Uterus (tissue), 4 donors: ENCODE data around the gene BARHL1. TPM values are rescaled to one million over a fixed set of nuclear protein-coding genes. Genes with fewer than 3 reads are reported as not detected.

Experiments
- DNase-seq, 2 donors: peaks; one replicate each; pipeline ENCODE4 v3.0.0-alpha.2; 2019 to 2020
- H3K27ac ChIP-seq, 2 donors: fragments of 200-600 bp; sonication (generic); 1 replicate in 1 of 2; 2 replicates in 1 of 2; pipeline ENCODE4 v1.5.1; 2016 to 2018
- H3K27me3 ChIP-seq, 2 donors: fragments of 200-600 bp; sonication (generic); one replicate each; pipeline ENCODE4 v1.5.1; 2018 to 2019; ENCODE audit warnings: control low read depth in 1 of 2
- H3K36me3 ChIP-seq, 2 donors: fragments of 200-600 bp; sonication (generic); one replicate each; pipeline ENCODE4 v1.5.1; 2019; ENCODE audit warnings: control low read depth in 1 of 2
- H3K4me1 ChIP-seq, 2 donors: fragments of 200-600 bp; sonication (generic); one replicate each; pipeline ENCODE4 v1.5.1; 2018 to 2019; ENCODE audit warnings: control low read depth in 1 of 2
- H3K4me3 ChIP-seq, 2 donors: fragments of 200-600 bp; sonication (generic); 1 replicate in 1 of 2; 2 replicates in 1 of 2; pipeline ENCODE4 v1.5.1; 2018 to 2019; ENCODE audit warnings: mild to moderate bottlenecking in 1 of 2
- H3K9me3 ChIP-seq, 2 donors: fragments of 200-600 bp; sonication (generic); one replicate each; pipeline ENCODE4 v1.5.1; 2019; ENCODE audit warnings: control low read depth in 1 of 2
- CTCF ChIP-seq, 4 experiments: fragments of 200-600 bp in 2 of 4; fragments of 450-650 bp in 2 of 4; sonication (generic) in 2 of 4; IDR thresholded peaks; one replicate each; pipeline ENCODE4 v1.5.1; 2016 to 2019; ENCODE audit warnings: antibody characterized with exemption in 4 of 4, mild to moderate bottlenecking in 2 of 4, moderate library complexity in 1 of 4
- POLR2A ChIP-seq, 2 donors: fragments of 450-650 bp; IDR thresholded peaks; one replicate each; pipeline ENCODE4 v1.6.1; 2016; ENCODE audit warnings: antibody characterized with exemption in 2 of 2, mild to moderate bottlenecking in 1 of 2, moderate library complexity in 1 of 2
- intact Hi-C: fragments of 100-400 bp; cut with DNase I; formaldehyde crosslinking; loops from one replicate; pipeline ENCODE4 v1.15.1; 2023; ENCODE audit warnings: low total_unique reads
- total RNA-seq, 4 donors: library from RNA; depleted of rRNA in 3 of 4; stranded (reverse); fragments of >200 nt in 3 of 4; gene quantifications; one replicate each; pipeline versions ENCODE4 v1.1.0 to v1.2.4, GENCODE V29; 2014 to 2023
- donor health status: DM: yes; HTN: yes; CAD: no.

The BARHL1 gene
- total RNA-seq, 4 donors from 2014 or later = not detected

DNA sequence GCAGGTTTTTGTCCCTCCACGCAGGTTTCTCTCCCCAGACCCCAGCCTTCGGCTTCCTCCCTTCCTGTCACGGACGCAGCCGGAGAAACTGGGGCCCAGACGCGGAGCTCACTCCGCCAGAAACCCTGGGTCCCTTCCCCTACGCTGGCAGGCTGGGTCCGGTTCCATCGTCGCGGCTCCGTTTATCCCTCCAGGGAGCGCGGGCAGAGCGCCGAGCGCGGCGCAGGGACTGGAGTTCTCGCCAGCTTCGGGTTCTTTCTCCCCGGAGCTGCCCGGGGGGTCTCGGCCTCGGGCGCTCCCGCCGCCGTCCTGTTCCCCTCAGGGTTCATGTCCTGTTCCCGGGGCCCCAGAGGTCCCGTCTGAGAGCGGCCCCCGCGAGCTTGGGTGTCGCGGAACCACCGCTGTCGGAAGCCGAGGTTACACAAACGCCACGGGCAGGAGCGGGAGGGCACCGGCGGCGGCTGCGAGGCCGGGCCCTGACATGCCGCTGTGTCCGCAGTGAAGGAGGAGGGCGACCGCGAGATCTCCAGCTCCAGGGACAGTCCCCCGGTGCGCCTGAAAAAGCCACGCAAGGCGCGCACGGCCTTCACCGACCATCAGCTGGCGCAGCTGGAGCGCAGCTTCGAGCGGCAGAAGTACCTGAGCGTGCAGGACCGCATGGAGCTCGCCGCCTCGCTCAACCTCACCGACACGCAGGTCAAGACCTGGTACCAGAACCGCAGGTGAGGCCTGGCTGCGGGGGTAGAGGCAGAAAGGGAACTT, 4.6 kb downstream of the BARHL1 start:
- intact Hi-C loops = no loop called here
- Histone ChIP-seq H3K4me3 (no peak overlapping the region), H3K27ac (no peak overlapping the region), H3K4me1 (no peaks in the 10 kb centered on the region), H3K36me3 (no peaks in the 10 kb centered on the region), H3K27me3 (peaks cover 12 to 72% of the 10 kb centered on the region in 2 donors), H3K9me3 (no peaks in the 10 kb centered on the region)
- no peak for DNase-seq
- no peak for TF ChIP-seq CTCF (IDR thresholded peaks at IDR 0.05)
- TF ChIP-seq POLR2A (IDR thresholded peaks at IDR 0.05) = no peak

- intact Hi-C loops = no loop called here
- Histone ChIP-seq H3K27me3 (peaks cover 10 to 72% of the 10 kb centered on the region in 2 donors), H3K9me3 (no peaks in the 10 kb centered on the region), H3K4me1 (no peaks in the 10 kb centered on the region), H3K36me3 (no peaks in the 10 kb centered on the region), H3K27ac (no peak overlapping the region), H3K4me3 (no peak overlapping the region)
- no peak for DNase-seq
- TF ChIP-seq POLR2A (IDR thresholded peaks at IDR 0.05) (no peak), CTCF (IDR thresholded peaks at IDR 0.05) (no peak)
Observed at GRCh38 chr9:132587592-132587955, 5.2 kb downstream of the BARHL1 start.

- TF ChIP-seq CTCF (IDR thresholded peaks at IDR 0.05) (no peak), POLR2A (IDR thresholded peaks at IDR 0.05) (no peak)
- H3K4me1 ChIP-seq = no peaks in the 10 kb centered on the region
- intact Hi-C loops = no loop called here
- no peaks in the 10 kb centered on the region for H3K36me3 ChIP-seq
- no peak for DNase-seq
- no peaks in the 10 kb centered on the region for H3K9me3 ChIP-seq
- H3K27ac ChIP-seq = no peak overlapping the region
- H3K4me3 ChIP-seq = no peak overlapping the region
- peaks cover 6 to 68% of the 10 kb centered on the region in 2 donors for H3K27me3 ChIP-seq
Observed at GRCh38 chr9:132588098-132588497, 5.7 kb downstream of the BARHL1 start.

DNA sequence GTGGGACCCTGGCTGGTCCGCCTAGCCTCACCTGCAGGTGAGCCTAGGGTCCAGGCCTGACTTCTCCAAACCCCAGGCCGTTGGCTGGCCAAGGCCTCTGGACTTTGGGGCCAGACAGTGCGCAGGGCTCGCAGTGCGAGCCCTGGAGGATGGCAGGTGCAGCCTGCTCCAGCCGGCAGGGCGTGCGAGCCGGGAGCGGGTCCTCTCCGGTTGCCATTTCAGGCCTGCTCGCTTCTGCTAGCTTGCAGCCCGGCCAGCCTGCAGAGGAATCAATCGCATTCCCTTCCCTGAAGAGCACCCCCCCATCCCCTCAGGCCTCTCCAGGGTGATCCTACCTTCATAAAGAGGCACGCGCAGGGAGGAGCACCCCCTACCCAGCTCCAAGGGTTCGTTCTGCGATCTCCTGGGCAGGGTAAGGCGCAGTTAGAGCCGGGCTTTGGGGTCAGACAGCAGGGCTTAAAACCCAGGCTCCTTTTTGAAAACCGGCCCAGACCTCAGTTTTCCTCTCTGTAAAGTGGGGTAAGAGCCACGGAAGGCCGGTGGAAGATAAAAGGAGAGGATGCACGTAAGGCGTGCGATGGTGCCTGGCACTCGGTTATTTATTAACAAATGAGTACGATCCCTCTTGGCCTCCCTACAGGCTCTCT, 6.2 kb downstream of the BARHL1 start:
- H3K4me3 ChIP-seq = no peak overlapping the region
- TF ChIP-seq CTCF (IDR thresholded peaks at IDR 0.05) = no peak
- no peak for TF ChIP-seq POLR2A (IDR thresholded peaks at IDR 0.05)
- intact Hi-C loops = no loop called here
- no peaks in the 10 kb centered on the region for H3K4me1 ChIP-seq
- no peak for DNase-seq
- H3K27ac ChIP-seq = no peak overlapping the region
- no peaks in the 10 kb centered on the region for H3K36me3 ChIP-seq
- no peaks in the 10 kb centered on the region for H3K9me3 ChIP-seq
- H3K27me3 ChIP-seq = peaks cover 3 to 62% of the 10 kb centered on the region in 2 donors
